BE2C (cell line): Measurements from ENCODE around the gene C2CD3.

Source experiments
- DNase-seq: peaks from one replicate; pipeline ENCODE4 v3.0.0-alpha.2; 2020
- H3K27me3 ChIP-seq: fragments of 250-450 bp; sonication (Bioruptor Pico); 2 replicates; pipeline ENCODE4 v1.5.1; 2020; ENCODE audit warnings: mild to moderate bottlenecking
- H3K36me3 ChIP-seq: fragments of 250-450 bp; sonication (Bioruptor Pico); 2 replicates; pipeline ENCODE4 v1.5.1; 2020; ENCODE audit warnings: mild to moderate bottlenecking
- H3K4me1 ChIP-seq: fragments of 250-450 bp; sonication (Bioruptor Pico); 2 replicates; pipeline ENCODE4 v1.5.1; 2020
- H3K4me3 ChIP-seq: 2 replicates; pipeline ENCODE4 v1.5.1; 2011; ENCODE audit warnings: low read depth, low read length
- H3K9me3 ChIP-seq: fragments of 250-450 bp; sonication (Bioruptor Pico); 2 replicates; pipeline ENCODE4 v1.5.1; 2020
- TF ChIP-seq, protein P1 (sequence below): IDR thresholded peaks from 2 replicates; pipeline ENCODE4 v1.5.1; 2012; ENCODE audit warnings: mild to moderate bottlenecking, low read depth, low read length

Gene C2CD3

DNA sequence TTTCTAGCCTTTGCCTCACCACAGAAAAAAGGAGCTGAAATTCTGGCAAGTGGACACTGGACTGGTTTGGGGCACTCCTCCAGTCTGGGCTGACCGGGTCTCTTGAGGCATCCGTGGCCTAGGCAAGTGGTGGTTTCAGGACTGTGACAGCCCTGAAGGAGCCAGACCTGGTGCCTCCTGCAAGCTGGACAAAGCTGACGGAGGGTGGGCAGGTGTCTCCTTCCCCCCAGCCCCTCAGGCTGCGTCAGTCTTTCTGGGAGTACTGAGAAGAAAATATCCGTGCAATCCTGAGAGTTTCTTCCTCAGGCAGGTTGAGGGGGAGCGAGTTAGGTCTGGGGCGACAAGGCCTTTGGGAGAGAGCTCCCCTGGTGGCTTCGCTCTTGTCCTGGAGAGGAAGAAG is 157.7 kb downstream of the C2CD3 start:
- DNase-seq: no peak
- no peaks in the 10 kb centered on the region for H3K4me1 ChIP-seq
- no peaks in the 10 kb centered on the region for H3K27me3 ChIP-seq
- TF ChIP-seq, protein P1, sequence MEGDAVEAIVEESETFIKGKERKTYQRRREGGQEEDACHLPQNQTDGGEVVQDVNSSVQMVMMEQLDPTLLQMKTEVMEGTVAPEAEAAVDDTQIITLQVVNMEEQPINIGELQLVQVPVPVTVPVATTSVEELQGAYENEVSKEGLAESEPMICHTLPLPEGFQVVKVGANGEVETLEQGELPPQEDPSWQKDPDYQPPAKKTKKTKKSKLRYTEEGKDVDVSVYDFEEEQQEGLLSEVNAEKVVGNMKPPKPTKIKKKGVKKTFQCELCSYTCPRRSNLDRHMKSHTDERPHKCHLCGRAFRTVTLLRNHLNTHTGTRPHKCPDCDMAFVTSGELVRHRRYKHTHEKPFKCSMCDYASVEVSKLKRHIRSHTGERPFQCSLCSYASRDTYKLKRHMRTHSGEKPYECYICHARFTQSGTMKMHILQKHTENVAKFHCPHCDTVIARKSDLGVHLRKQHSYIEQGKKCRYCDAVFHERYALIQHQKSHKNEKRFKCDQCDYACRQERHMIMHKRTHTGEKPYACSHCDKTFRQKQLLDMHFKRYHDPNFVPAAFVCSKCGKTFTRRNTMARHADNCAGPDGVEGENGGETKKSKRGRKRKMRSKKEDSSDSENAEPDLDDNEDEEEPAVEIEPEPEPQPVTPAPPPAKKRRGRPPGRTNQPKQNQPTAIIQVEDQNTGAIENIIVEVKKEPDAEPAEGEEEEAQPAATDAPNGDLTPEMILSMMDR: no peak
- H3K4me3 ChIP-seq: no peak overlapping the region
- H3K36me3 ChIP-seq: peaks cover 9% of the 10 kb centered on the region; the same call in 1 of the 2 replicates
- H3K9me3 ChIP-seq: no peaks in the 10 kb centered on the region

DNA sequence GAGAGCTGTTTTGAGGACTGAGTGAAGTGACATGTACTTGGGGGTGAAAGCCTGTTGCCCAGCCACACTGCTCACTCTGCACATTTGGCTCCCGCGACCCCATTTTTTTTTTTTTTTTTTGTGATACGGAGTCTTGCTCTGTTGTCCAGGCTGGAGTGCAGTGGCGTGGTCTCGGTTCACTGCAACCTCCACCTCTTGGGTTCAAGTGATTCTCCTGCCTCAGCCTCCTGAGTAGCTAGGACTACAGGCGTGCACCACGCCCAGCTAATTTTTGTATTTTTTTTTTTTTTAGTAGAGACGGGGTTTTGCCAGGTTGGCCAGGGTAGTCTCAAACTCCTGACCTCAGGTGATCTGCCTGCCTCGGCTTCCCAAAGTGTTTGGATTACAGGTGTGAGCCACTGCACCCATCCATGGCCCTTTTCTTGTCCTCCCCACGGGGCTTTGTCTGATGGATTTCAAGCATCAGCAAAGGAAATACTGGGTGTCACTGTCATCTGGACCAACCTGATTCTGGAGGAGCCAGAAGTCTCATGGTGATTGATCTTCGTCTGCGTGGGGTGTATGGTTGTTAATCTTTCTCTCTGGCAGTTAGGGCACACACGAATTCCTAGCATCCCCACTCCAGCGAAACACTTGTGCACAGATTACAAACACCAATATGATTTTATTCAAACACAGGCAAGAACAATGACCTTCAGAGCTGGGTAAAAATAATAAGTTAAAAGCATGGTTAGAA is 158.6 kb downstream of the C2CD3 start:
- no peak for DNase-seq
- H3K9me3 ChIP-seq: no peaks in the 10 kb centered on the region
- H3K4me3 ChIP-seq: no peak overlapping the region
- peaks cover 9% of the 10 kb centered on the region; the same call in 1 of the 2 replicates for H3K36me3 ChIP-seq
- no peaks in the 10 kb centered on the region for H3K27me3 ChIP-seq
- TF ChIP-seq, protein P1: no peak
- H3K4me1 ChIP-seq: no peaks in the 10 kb centered on the region

DNA sequence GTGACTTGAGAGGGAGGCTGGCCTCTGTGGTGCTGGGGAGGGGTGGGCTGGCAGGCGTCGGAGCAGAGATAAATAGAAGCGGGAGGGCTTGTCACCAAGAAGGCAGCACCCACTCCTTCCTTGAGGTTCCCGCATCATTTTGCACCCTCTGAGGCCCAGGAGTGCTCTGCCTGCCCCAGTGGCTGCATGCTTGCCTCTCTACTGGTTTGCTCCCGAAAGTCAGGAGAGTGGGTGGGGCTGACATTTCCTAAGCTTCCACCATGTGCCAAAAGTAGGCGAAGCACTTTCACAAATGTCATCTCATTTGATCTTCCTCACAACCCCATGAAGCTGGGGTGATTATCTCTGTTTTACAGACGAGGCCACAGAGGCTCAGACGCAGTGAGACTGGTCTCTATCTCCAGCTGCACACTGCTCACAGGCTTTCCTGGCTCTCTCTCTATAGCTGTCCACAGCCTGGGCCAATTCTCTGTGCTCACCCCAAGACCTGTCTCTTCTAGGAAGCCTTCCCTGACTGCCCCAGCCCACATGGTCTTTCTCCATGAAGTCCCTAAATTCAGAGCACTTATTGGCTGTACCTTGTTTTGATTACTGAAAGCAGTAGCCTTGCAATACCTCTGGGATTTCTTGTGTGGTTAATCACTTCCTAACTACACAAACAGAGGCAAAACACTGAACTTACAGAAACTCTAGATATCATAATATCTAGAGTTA is 159.3 kb downstream of the C2CD3 start:
- H3K9me3 ChIP-seq: no peaks in the 10 kb centered on the region
- no peak overlapping the region for H3K4me3 ChIP-seq
- peaks cover 6% of the 10 kb centered on the region; the same call in 1 of the 2 replicates for H3K36me3 ChIP-seq
- H3K27me3 ChIP-seq: no peaks in the 10 kb centered on the region
- H3K4me1 ChIP-seq: no peaks in the 10 kb centered on the region
- no peak for DNase-seq
- TF ChIP-seq, protein P1: no peak

DNA sequence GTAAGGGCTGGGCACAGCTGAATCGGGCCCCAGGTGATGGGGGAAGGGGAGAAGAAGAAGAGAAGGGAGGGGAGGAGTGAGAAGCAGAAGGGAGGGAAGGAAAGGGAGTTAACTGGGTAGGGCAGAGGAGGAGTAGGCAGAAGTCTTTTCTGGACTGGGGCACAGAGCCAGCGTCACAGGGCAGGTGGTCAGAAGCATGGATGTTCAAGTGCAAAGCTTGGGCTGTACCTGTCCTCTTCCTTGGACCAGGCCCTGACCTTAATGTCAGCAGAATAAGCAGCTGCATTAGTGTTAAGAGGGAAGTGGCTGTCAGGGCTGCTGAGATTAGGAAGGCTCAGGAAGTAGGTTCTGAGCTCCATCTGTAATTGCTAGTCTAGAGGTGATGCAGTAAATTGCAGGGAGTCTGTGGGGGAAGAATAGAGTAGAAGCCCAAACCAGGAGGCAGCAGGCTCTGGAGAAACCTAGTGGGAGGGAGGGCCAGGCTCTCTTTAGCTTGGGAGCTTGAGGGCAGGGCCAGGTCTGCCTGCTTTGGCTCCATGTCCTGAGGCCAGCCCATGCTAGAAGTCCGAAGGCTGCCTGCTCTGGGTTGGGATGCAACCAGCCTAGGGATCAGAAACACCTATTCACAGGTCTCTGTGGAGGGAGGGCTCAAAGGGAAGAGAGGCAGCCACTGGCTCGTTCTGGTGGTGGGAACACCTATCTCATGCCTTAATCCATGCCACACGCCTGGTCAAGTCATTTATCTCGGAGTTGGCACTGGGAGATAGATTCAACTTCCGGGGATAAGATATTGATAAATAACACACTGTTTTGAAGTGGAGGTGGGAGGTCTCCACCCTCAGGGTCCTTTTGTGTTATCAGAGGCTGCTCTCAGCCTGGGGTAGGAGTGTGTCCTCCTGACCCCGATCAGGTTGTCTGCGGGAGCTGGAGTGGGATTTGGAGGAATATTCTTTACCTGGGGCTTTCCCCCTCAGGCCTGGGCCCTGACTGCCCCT is 160.2 kb downstream of the C2CD3 start:
- H3K27me3 ChIP-seq: no peaks in the 10 kb centered on the region
- no peaks in the 10 kb centered on the region for H3K36me3 ChIP-seq
- H3K4me3 ChIP-seq: no peak overlapping the region
- H3K9me3 ChIP-seq: no peaks in the 10 kb centered on the region
- TF ChIP-seq, protein P1: no peak
- no peaks in the 10 kb centered on the region for H3K4me1 ChIP-seq
- no peak for DNase-seq

DNA sequence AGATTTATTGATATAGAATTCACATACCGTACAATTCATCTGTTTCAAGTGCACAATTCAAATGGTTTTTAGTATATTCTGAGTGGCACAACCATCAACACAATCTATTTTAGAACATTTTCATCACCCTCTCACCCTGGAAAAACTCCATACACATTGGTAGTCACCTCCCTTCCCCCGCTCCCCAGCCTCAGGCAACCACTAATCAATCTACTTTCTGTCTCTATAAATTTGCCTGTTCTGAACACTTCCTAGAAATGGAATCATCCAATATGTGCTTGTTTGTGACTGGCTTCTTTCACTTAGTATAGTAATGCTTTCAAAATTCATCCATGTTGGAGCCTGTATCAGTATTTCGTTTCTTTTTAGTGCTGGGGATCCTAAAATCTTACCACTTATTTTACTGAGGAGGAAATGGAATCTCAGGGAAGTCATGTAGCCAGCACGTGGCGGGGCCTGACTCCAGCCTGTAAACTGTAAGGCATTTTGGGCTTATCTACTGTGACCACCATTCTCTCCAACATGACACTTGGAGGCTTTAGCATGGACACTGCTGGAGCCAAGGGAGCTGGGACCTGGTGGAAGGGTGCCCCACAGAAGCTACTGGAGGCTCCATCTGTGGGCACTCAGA is 161.0 kb downstream of the C2CD3 start:
- H3K36me3 ChIP-seq: no peaks in the 10 kb centered on the region
- TF ChIP-seq, protein P1: no peak
- no peak overlapping the region for H3K4me3 ChIP-seq
- DNase-seq: no peak
- H3K27me3 ChIP-seq: no peaks in the 10 kb centered on the region
- no peaks in the 10 kb centered on the region for H3K4me1 ChIP-seq
- H3K9me3 ChIP-seq: no peaks in the 10 kb centered on the region
